ENCODE results near the gene DTNBP1.

The DTNBP1 gene

DNA sequence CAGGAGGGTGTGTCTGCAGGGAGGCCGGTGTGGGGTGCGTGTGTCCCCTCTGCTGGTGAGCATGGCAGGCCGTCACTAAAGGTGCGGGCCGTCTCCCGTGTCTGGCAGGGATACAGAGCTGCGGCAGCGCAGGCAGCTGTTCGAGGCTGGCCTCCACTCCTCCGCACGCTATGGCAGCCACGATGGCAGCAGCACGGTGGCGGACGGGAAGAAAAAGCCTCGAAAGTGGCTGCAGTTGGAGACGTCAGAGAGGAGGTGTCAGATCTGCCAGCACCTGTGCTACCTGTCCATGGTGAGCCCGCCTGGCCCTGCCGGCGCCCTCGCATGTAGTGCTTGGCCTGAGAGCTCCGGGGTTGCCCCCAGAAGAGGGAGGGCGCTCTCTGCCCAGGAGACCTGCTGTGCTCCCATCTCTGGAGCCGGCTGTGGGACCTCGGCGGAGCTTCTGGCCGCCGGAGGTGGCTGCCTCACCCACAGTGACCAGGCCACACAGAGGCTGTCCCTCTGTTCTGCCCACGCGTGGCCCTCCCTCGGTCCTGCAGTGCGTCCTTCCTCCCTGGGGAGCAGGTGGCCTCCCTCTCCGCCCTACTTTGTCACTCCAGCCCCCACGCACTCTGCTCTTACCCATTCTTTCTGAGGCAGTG, 149.6 kb downstream of the DTNBP1 start:
- TF ChIP-seq, protein P1, sequence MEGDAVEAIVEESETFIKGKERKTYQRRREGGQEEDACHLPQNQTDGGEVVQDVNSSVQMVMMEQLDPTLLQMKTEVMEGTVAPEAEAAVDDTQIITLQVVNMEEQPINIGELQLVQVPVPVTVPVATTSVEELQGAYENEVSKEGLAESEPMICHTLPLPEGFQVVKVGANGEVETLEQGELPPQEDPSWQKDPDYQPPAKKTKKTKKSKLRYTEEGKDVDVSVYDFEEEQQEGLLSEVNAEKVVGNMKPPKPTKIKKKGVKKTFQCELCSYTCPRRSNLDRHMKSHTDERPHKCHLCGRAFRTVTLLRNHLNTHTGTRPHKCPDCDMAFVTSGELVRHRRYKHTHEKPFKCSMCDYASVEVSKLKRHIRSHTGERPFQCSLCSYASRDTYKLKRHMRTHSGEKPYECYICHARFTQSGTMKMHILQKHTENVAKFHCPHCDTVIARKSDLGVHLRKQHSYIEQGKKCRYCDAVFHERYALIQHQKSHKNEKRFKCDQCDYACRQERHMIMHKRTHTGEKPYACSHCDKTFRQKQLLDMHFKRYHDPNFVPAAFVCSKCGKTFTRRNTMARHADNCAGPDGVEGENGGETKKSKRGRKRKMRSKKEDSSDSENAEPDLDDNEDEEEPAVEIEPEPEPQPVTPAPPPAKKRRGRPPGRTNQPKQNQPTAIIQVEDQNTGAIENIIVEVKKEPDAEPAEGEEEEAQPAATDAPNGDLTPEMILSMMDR (IDR thresholded peaks at IDR 0.05; ENCODE audit: low read depth, low read length), result no peak
- in situ Hi-C loops (cut with HindIII; ENCODE audit: low sequenced_read_pairs), result no loop called here
- no peak overlapping the region for H3K4me3 ChIP-seq (ENCODE audit: low read depth, low read length)
- DNase-seq (ENCODE audit: low read depth, low spot score), result no peak

DNA sequence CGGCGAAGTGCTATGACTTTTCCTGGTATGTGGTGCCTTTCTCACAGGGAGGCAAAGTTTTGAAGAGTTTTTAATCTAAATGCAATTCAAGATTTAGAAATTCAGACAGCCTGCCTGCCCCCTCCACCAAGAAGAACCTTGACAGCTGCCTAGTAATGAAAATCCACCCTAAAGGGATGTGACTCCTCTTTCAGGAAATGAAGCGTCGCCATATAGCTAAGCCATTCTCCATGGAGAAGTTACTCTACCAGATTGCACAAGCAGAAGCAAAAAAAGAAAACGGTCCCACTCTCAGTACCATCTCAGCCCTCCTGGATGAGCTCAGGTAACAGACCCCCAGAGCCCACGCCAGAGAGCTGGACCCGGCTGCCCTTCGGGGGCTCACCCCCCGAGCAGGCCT, 150.1 kb downstream of the DTNBP1 start:
- no peak overlapping the region for H3K4me3 ChIP-seq (ENCODE audit: low read depth, low read length)
- in situ Hi-C loops (cut with HindIII; ENCODE audit: low sequenced_read_pairs), result no loop called here
- no peak for DNase-seq (ENCODE audit: low read depth, low spot score)
- TF ChIP-seq, protein P1 (IDR thresholded peaks at IDR 0.05; ENCODE audit: low read depth, low read length), result no peak

DNA sequence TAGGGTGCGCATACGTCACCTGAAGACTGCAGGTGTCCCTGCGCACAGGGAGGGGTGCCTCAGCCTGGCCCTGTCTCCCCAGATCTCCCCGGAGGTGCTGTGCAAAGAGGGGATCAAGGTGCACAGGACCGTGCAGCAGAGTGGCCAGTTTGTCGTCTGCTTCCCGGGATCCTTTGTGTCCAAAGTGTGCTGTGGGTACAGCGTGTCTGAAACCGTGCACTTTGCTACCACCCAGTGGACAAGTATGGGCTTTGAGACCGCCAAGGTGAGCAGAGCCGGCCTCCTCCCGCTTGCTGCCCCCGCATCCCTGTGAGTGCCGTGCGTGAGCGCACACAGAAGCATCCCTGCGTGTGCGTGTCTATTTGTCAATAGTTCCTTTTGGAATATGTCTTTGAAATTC, 150.7 kb downstream of the DTNBP1 start:
- TF ChIP-seq, protein P1 (IDR thresholded peaks at IDR 0.05; ENCODE audit: low read depth, low read length), result peak; percentile 7
- H3K4me3 ChIP-seq (ENCODE audit: low read depth, low read length), result no peak overlapping the region
- no peak for DNase-seq (ENCODE audit: low read depth, low spot score)
- in situ Hi-C loops (cut with HindIII; ENCODE audit: low sequenced_read_pairs), result no loop called here

DNA sequence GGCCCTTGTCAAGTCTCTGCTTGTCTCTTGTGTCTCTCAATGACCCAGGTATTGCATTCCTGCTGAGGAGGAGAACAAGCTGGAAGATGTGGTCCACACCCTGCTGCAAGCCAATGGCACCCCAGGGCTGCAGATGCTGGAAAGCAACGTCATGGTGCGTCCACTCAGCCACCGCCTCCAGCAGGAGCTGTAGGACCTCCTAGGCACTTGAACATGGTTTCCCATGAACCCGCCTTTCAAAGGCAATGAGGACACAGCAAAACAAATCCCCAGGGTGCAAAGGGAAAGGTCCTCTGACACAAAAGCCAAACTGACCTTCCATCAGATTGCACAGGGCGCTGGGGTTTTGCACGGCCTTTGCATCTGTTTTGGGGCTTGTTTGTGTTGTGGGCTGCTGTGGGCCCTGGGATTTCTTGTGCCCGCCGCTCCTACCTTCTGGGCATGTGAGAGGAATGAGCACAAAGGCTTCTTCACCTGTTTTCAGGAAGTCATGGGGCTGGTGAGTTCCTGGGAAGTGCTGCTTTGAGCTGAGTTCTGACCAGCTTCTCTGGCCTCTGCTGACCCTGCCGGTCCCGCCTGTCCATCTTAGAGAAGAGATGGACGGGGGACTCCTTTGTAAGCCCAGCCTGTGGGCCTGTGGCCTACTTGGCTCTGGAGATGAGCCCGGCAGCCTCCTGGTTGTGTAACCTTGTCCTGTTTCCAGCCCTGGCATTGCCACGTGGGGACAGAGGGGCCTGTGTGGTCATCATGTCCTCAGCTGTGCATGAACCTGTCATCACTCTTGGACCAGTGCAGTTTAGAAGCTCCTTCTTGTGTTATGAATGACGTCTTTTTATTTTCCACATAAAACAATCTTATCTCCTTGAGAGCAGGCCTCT, 151.3 kb downstream of the DTNBP1 start:
- TF ChIP-seq, protein P1 (IDR thresholded peaks at IDR 0.05; ENCODE audit: low read depth, low read length), result no peak
- no peak overlapping the region for H3K4me3 ChIP-seq (ENCODE audit: low read depth, low read length)
- DNase-seq (ENCODE audit: low read depth, low spot score), result no peak
- in situ Hi-C loops (cut with HindIII; ENCODE audit: low sequenced_read_pairs), result no loop called here

DNA sequence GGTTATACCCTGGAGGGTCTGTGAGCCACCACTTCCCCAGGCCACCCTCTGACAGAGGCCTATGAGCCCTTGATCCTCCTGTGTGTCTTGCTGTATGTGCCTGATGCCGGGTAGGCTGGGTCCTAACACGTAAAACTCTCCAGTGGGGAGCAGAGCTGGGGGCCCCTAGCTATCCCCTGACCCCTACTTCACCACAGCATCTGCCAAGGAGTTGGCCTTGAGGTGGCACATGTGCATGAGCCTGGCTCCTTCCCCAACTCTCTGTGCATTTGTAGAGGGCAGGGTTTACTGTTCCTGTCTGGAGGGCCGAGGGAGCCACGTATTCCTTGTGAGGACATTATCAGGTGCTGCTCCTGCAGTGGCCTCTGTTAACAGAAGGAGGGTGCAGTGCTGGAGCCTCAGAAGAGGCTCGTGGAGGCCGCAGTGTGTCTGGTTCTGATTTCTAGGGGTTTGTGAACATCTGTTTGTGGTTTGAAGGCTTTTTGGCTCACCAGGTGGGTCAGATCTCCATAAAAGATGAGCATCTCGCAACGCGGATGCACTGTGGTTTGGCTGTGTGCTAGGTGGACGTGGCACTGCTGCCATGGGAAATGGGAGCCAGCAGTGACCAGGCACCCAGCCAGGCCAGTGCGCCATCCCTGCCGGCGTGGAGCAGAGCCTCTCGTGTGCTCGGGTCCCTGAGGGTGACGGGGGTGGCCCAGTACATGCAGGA, 152.1 kb downstream of the DTNBP1 start:
- TF ChIP-seq, protein P1 (IDR thresholded peaks at IDR 0.05; ENCODE audit: low read depth, low read length), result no peak
- no peak for DNase-seq (ENCODE audit: low read depth, low spot score)
- no peak overlapping the region for H3K4me3 ChIP-seq (ENCODE audit: low read depth, low read length)
- in situ Hi-C loops (cut with HindIII; ENCODE audit: low sequenced_read_pairs), result no loop called here

DNA sequence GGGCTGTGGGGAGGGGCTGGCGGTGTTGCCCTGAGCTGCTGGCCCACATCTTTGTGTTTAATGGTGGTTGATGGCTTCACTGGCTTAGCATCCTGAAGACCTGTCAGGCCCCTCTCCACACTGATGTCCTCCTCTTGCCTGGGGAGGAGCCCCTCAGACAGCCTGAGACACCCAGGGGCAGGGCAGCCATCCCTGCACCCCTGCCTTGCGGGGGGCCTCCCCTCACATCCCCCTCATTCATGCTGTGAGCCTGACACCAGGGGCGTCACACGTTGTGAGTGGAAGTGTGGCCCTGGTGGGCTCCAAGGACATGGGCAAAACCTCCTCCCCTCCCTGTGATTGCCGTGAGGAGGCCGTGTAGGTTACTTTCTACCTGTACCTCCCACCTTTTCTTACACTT, 152.7 kb downstream of the DTNBP1 start:
- in situ Hi-C loops (cut with HindIII; ENCODE audit: low sequenced_read_pairs), result no loop called here

More for the DNA sequence above, 152.7 kb downstream of the DTNBP1 start:
- no peak for DNase-seq (ENCODE audit: low read depth, low spot score)
- no peak overlapping the region for H3K4me3 ChIP-seq (ENCODE audit: low read depth, low read length)
- TF ChIP-seq, protein P1 (IDR thresholded peaks at IDR 0.05; ENCODE audit: low read depth, low read length), result no peak
